CD4-positive, alpha-beta memory T cell (primary cell): Measurements from ENCODE around the gene SPCS2. TPM values are rescaled to one million over a fixed set of nuclear protein-coding genes. Genes with fewer than 3 reads are reported as not detected.

Source experiments
- CTCF ChIA-PET: fragments of 350-600 bp; sonication (Branson Sonifier 250); formaldehyde crosslinking; loops from one replicate; lab custom pipeline; 2021; ENCODE audit warnings: inconsistent platforms; ENCODE audit not compliant: partially characterized antibody; lab: Charles Lee
- POLR2A ChIA-PET: fragments of 350-600 bp; sonication (Branson Sonifier 250); formaldehyde crosslinking; loops from one replicate; lab custom pipeline; 2021; ENCODE audit not compliant: partially characterized antibody; lab: Charles Lee
- DNase-seq, 5 donors: peaks; one replicate each; pipeline versions ENCODE4 v3.0.0 to v3.0.0-alpha.2; 2020 to 2022; ENCODE audit warnings: mixed read lengths in 1 of 5
- H3K27ac ChIP-seq: one replicate; pipeline ENCODE4 v1.7.0; 2013; ENCODE audit warnings: low read depth, low read length
- H3K27me3 ChIP-seq: 2 replicates; pipeline ENCODE4 v1.7.0; 2013; ENCODE audit warnings: mild to moderate bottlenecking, low read length, moderate library complexity; ENCODE audit not compliant: insufficient read depth
- H3K36me3 ChIP-seq: 2 replicates; pipeline ENCODE4 v1.7.0; 2013; ENCODE audit warnings: mild to moderate bottlenecking, low read length, moderate library complexity; ENCODE audit not compliant: insufficient read depth
- H3K4me1 ChIP-seq: 2 replicates; pipeline ENCODE4 v1.7.0; 2013; ENCODE audit warnings: mild to moderate bottlenecking, low read length, moderate library complexity; ENCODE audit not compliant: insufficient read depth
- H3K4me3 ChIP-seq, 2 donors: one replicate each; pipeline ENCODE4 v1.7.0; 2013; ENCODE audit warnings: low read length in 2 of 2, mild to moderate bottlenecking in 1 of 2
- H3K9me3 ChIP-seq, 2 donors: one replicate each; pipeline ENCODE4 v1.7.0; 2013; ENCODE audit warnings: low read length in 2 of 2, control low read depth in 1 of 2; ENCODE audit not compliant: control insufficient read depth in 1 of 2
- H3K27ac Mint-ChIP-seq, 7 donors: one replicate each; pipeline ENCODE4 v1.8.0; 2020 to 2021; ENCODE audit warnings: mixed read lengths in 7 of 7, mild to moderate bottlenecking in 6 of 7, inconsistent platforms in 3 of 7, moderate library complexity in 3 of 7
- H3K27me3 Mint-ChIP-seq, 2 donors: one replicate each; pipeline ENCODE4 v1.8.0; 2020 to 2021; ENCODE audit warnings: mixed read lengths in 2 of 2
- H3K36me3 Mint-ChIP-seq, 2 donors: one replicate each; pipeline ENCODE4 v1.8.0; 2020 to 2021; ENCODE audit warnings: mixed read lengths in 2 of 2, inconsistent platforms in 1 of 2, mild to moderate bottlenecking in 1 of 2
- H3K4me1 Mint-ChIP-seq, 4 donors: one replicate each; pipeline ENCODE4 v1.8.0; 2020 to 2021; ENCODE audit warnings: mixed read lengths in 4 of 4, mild to moderate bottlenecking in 1 of 4
- H3K4me3 Mint-ChIP-seq, 8 donors: one replicate each; pipeline ENCODE4 v1.8.0; 2020 to 2021; ENCODE audit warnings: mixed read lengths in 8 of 8, mild to moderate bottlenecking in 7 of 8, moderate library complexity in 6 of 8, inconsistent platforms in 3 of 8
- H3K9me3 Mint-ChIP-seq, 8 donors: one replicate each; pipeline ENCODE4 v1.8.0; 2020 to 2021; ENCODE audit warnings: mixed read lengths in 8 of 8, mild to moderate bottlenecking in 5 of 8, inconsistent platforms in 3 of 8, moderate library complexity in 1 of 8
- intact Hi-C: fragments of 100-400 bp; cut with micrococcal nuclease; formaldehyde crosslinking; loops from one replicate; pipeline ENCODE4 v1.15.1; 2023
- polyA plus RNA-seq, 2 donors: library from polyadenylated mRNA; unstranded; fragments of 300-500 nt; fragmentation: Illumina TruSeq; gene quantifications; one replicate each; pipeline ENCODE4 v1.2.3, GENCODE V29; 2021
- total RNA-seq, 2 experiments: library from RNA; stranded (reverse); gene quantifications; one replicate each; pipeline ENCODE4 v1.2.3, GENCODE V29; 2021

The SPCS2 gene
- total and polyA plus RNA-seq, 4 experiments from 2014 or later = 145 to 272 (median 195) TPM

- no peak overlapping the region for H3K4me3 Mint-ChIP-seq
- no peak overlapping the region for H3K4me3 ChIP-seq
- H3K4me1 ChIP-seq = no peaks in the 10 kb centered on the region
- H3K36me3 Mint-ChIP-seq = peaks cover 0 to 8% of the 10 kb centered on the region in 2 donors
- CTCF ChIA-PET = interaction anchor here (1.0 to 7.9 kb wide), 18 partner anchors 9 to 252 kb away, joined by 3 to 47 read pairs (median 6); partner anchors contain the start of gene TPBGL
- H3K27me3 Mint-ChIP-seq = peaks cover 0 to 1% of the 10 kb centered on the region in 2 donors
- H3K9me3 Mint-ChIP-seq = peaks cover 0 to 4% (median 2%) of the 10 kb centered on the region in 8 donors
- intact Hi-C loops = loop anchor here (1.0 kb wide), 2 partner anchors 117 to 248 kb away; no protein-coding TSS in a partner anchor
- POLR2A ChIA-PET = interaction anchor here (0.9 kb wide), 1 partner anchor 225 kb away, joined by 3 read pairs; no protein-coding TSS in a partner anchor
- no peaks in the 10 kb centered on the region for H3K27me3 ChIP-seq
- H3K4me1 Mint-ChIP-seq = no peaks in the 10 kb centered on the region
- H3K27ac Mint-ChIP-seq = no peak overlapping the region
- H3K27ac ChIP-seq = no peak overlapping the region
- H3K9me3 ChIP-seq = no peaks in the 10 kb centered on the region
- H3K36me3 ChIP-seq = no peaks in the 10 kb centered on the region
- no peak for DNase-seq
Measured at GRCh38 chr11:75023446-75024067, 74.5 kb downstream of the SPCS2 start.

GRCh38 chr11:75024068-75024449 is 75.0 kb downstream of the SPCS2 start:
- peaks cover 0 to 2% (median 0%) of the 10 kb centered on the region in 8 donors for H3K9me3 Mint-ChIP-seq
- H3K27me3 Mint-ChIP-seq = peaks cover 0 to 1% of the 10 kb centered on the region in 2 donors
- Histone ChIP-seq H3K36me3 (no peaks in the 10 kb centered on the region), H3K9me3 (no peaks in the 10 kb centered on the region), H3K27ac (no peak overlapping the region), H3K4me1 (no peaks in the 10 kb centered on the region), H3K4me3 (no peak overlapping the region), H3K27me3 (no peaks in the 10 kb centered on the region)
- H3K27ac Mint-ChIP-seq = no peak overlapping the region
- ChIA-PET POLR2A (no interaction called here), CTCF (interaction anchor here (1.5 to 7.9 kb wide), 9 partner anchors 8 to 251 kb away, joined by 3 to 47 read pairs (median 16); partner anchors contain the start of gene TPBGL)
- H3K36me3 Mint-ChIP-seq = peaks cover 0 to 4% of the 10 kb centered on the region in 2 donors
- H3K4me3 Mint-ChIP-seq = no peak overlapping the region
- intact Hi-C loops = no loop called here
- no peak for DNase-seq
- no peaks in the 10 kb centered on the region for H3K4me1 Mint-ChIP-seq

GRCh38 chr11:75024764-75025211 is 75.7 kb downstream of the SPCS2 start:
- H3K27ac ChIP-seq = no peak overlapping the region
- no peak overlapping the region for H3K4me3 ChIP-seq
- H3K9me3 Mint-ChIP-seq = peaks cover 0 to 2% (median 0%) of the 10 kb centered on the region in 8 donors
- H3K27me3 ChIP-seq = no peaks in the 10 kb centered on the region
- no peaks in the 10 kb centered on the region for H3K4me1 Mint-ChIP-seq
- ChIA-PET POLR2A (no interaction called here), CTCF (interaction anchor here (1.2 to 7.9 kb wide), 4 partner anchors 180 to 224 kb away, joined by 3 to 41 read pairs (median 6); partner anchors contain the start of gene TPBGL)
- no peaks in the 10 kb centered on the region for H3K4me1 ChIP-seq
- peaks cover 0 to 1% of the 10 kb centered on the region in 2 donors for H3K27me3 Mint-ChIP-seq
- H3K36me3 ChIP-seq = no peaks in the 10 kb centered on the region
- no peaks in the 10 kb centered on the region for H3K9me3 ChIP-seq
- intact Hi-C loops = no loop called here
- H3K36me3 Mint-ChIP-seq = peaks cover 0 to 4% of the 10 kb centered on the region in 2 donors
- no peak overlapping the region for H3K27ac Mint-ChIP-seq
- no peak for DNase-seq
- H3K4me3 Mint-ChIP-seq = no peak overlapping the region

GRCh38 chr11:75025561-75025960 is 76.5 kb downstream of the SPCS2 start:
- no peak overlapping the region for H3K27ac Mint-ChIP-seq
- Histone ChIP-seq H3K4me3 (no peak overlapping the region), H3K4me1 (no peaks in the 10 kb centered on the region), H3K9me3 (no peaks in the 10 kb centered on the region), H3K27me3 (no peaks in the 10 kb centered on the region), H3K36me3 (no peaks in the 10 kb centered on the region), H3K27ac (no peak overlapping the region)
- no peaks in the 10 kb centered on the region for H3K9me3 Mint-ChIP-seq
- peaks cover 0 to 4% of the 10 kb centered on the region in 2 donors for H3K36me3 Mint-ChIP-seq
- H3K4me3 Mint-ChIP-seq = no peak overlapping the region
- POLR2A ChIA-PET = no interaction called here
- H3K27me3 Mint-ChIP-seq = peaks cover 0 to 1% of the 10 kb centered on the region in 2 donors
- no peaks in the 10 kb centered on the region for H3K4me1 Mint-ChIP-seq
- intact Hi-C loops = no loop called here
- CTCF ChIA-PET = interaction anchor here (1.2 to 7.9 kb wide), 4 partner anchors 179 to 223 kb away, joined by 3 to 41 read pairs (median 6); partner anchors contain the start of gene TPBGL
- DNase-seq = no peak

- no peaks in the 10 kb centered on the region for H3K27me3 ChIP-seq
- Mint-ChIP-seq H3K27me3 (peaks cover 0 to 1% of the 10 kb centered on the region in 2 donors), H3K4me3 (no peak overlapping the region), H3K36me3 (no peaks in the 10 kb centered on the region), H3K9me3 (no peaks in the 10 kb centered on the region), H3K4me1 (no peaks in the 10 kb centered on the region), H3K27ac (no peak overlapping the region)
- no peaks in the 10 kb centered on the region for H3K36me3 ChIP-seq
- ChIA-PET POLR2A (no interaction called here), CTCF (interaction anchor here (1.0 to 1.1 kb wide), 3 partner anchors 96 to 220 kb away, joined by 3 read pairs; no protein-coding TSS in a partner anchor)
- H3K4me1 ChIP-seq = no peaks in the 10 kb centered on the region
- no peaks in the 10 kb centered on the region for H3K9me3 ChIP-seq
- intact Hi-C loops = no loop called here
- H3K4me3 ChIP-seq = no peak overlapping the region
- no peak overlapping the region for H3K27ac ChIP-seq
- no peak for DNase-seq
Measured at GRCh38 chr11:75028321-75028720, 79.3 kb downstream of the SPCS2 start.

Other genes with a start within 250 kb of the SPCS2 start
- not detected for gene CHRDL2, start 217.8 kb upstream of the SPCS2 start, total RNA-seq
- not detected for gene CHRDL2, start 217.8 kb upstream of the SPCS2 start, polyA plus RNA-seq
- gene RNF169, start 200.4 kb upstream of the SPCS2 start, total RNA-seq = 10 to 100 TPM; 24.6 to 25.0 TPM
- 1 to 10 TPM in 1 of 2 donors, under 1 TPM in 1; 0.13 to 1.8 TPM for gene RNF169, start 200.4 kb upstream of the SPCS2 start, polyA plus RNA-seq
- 10 to 100 TPM; 18.8 to 21.1 TPM for gene XRRA1, start 175 bp upstream of the SPCS2 start, total RNA-seq
- gene XRRA1, start 175 bp upstream of the SPCS2 start, polyA plus RNA-seq = 1 to 10 TPM; 4.1 to 7.0 TPM
- 10 to 100 TPM; 14.0 to 15.7 TPM for gene NEU3, start 39.7 kb downstream of the SPCS2 start, total RNA-seq
- gene NEU3, start 39.7 kb downstream of the SPCS2 start, polyA plus RNA-seq = under 1 TPM; 0.64 to 0.76 TPM
- not detected for gene OR2AT4, start 147.6 kb downstream of the SPCS2 start, total RNA-seq
- gene OR2AT4, start 147.6 kb downstream of the SPCS2 start, polyA plus RNA-seq = not detected
- 1 to 10 TPM; 2.4 to 2.8 TPM for gene SLCO2B1, start 201.8 kb downstream of the SPCS2 start, total RNA-seq
- gene SLCO2B1, start 201.8 kb downstream of the SPCS2 start, polyA plus RNA-seq = not detected